ENCODE data around the gene PDIA5. TPM values are rescaled to one million over a fixed set of nuclear protein-coding genes. Genes with fewer than 3 reads are reported as not detected.

The PDIA5 gene
- total RNA-seq, 1 experiment from 2014 or later, result 50.8 TPM

GRCh38 chr3:123110976-123111615, 44.3 kb downstream of the PDIA5 start:
- no peak for TF ChIP-seq TCF7L2 (IDR thresholded peaks at IDR 0.05; ENCODE audit: borderline replicate concordance, extremely low read depth, insufficient read depth, insufficient read length)
- TF ChIP-seq YY1 (IDR thresholded peaks at IDR 0.05; ENCODE audit: extremely low read depth, insufficient replicate concordance, low read depth, low read length), result no peak
- no peak for TF ChIP-seq SIN3A (IDR thresholded peaks at IDR 0.05; ENCODE audit: low read depth)
- TF ChIP-seq ZNF274 (IDR thresholded peaks at IDR 0.05; ENCODE audit: low read depth, low read length), result no peak
- DNase-seq (ENCODE audit: low read depth, low spot score) (no peak), ATAC-seq (no peak)
- Histone ChIP-seq H3K9ac (ENCODE audit: low read length) (no peak overlapping the region), H3K27me3 (ENCODE audit: insufficient read depth, low read length) (no peaks in the 10 kb centered on the region), H3K27ac (ENCODE audit: low read depth, low read length) (no peak overlapping the region), H3K9me2 (ENCODE audit: insufficient read depth) (no peaks in the 10 kb centered on the region), H4K20me1 (ENCODE audit: insufficient read depth) (no peaks in the 10 kb centered on the region), H3K4me1 (ENCODE audit: control insufficient read depth in 1 of 2, insufficient read depth in 2 of 2, low read length in 2 of 2) (no peaks in the 10 kb centered on the region), H3K79me2 (ENCODE audit: insufficient read depth, low read length) (no peaks in the 10 kb centered on the region), H3K4me2 (ENCODE audit: low read length) (no peak overlapping the region), H2AFZ (ENCODE audit: low read depth, low read length, poor library complexity, severe bottlenecking) (no peak overlapping the region), H3K4me3 (replicated peaks in 1 of 2; ENCODE audit: low read depth in 1 of 2, low read length in 2 of 2) (no peak overlapping the region), H3K36me3 (ENCODE audit: control insufficient read depth in 1 of 2, insufficient read depth in 2 of 2, low read length in 2 of 2) (peaks cover 23 to 27% of the 10 kb centered on the region in 2 experiments; a peak in 3 of 4 replicates), H3K9me3 (ENCODE audit: control insufficient read depth in 1 of 2, insufficient read depth in 1 of 2, low read depth in 1 of 2, low read length in 2 of 2) (no peaks in the 10 kb centered on the region)
- BruUV-seq (replicated peaks), result no TSS peak
- CTCF ChIA-PET, result no interaction called here
- intact Hi-C loops (cut with micrococcal nuclease), result no loop called here
- RAD21 ChIA-PET (ENCODE audit: low non-redundant PET in 1 of 2, low total read pairs in 2 of 2, uncharacterized antibody in 2 of 2, unreplicated experiment in 2 of 2), result no interaction called here
- POLR2A ChIA-PET, result no interaction called here

GRCh38 chr3:123111640-123112039, 44.8 kb downstream of the PDIA5 start:
- H3K4me1 ChIP-seq (ENCODE audit: control insufficient read depth in 1 of 2, insufficient read depth in 2 of 2, low read length in 2 of 2), result no peaks in the 10 kb centered on the region
- intact Hi-C loops (cut with micrococcal nuclease), result no loop called here
- no peaks in the 10 kb centered on the region for H3K9me2 ChIP-seq (ENCODE audit: insufficient read depth)
- no peak overlapping the region for H3K9ac ChIP-seq (ENCODE audit: low read length)
- BruUV-seq (replicated peaks), result no TSS peak
- no peaks in the 10 kb centered on the region for H3K27me3 ChIP-seq (ENCODE audit: insufficient read depth, low read length)
- H3K4me3 ChIP-seq (replicated peaks in 1 of 2; ENCODE audit: low read depth in 1 of 2, low read length in 2 of 2), result no peak overlapping the region
- peaks cover 24 to 25% of the 10 kb centered on the region in 2 experiments; a peak in 3 of 4 replicates for H3K36me3 ChIP-seq (ENCODE audit: control insufficient read depth in 1 of 2, insufficient read depth in 2 of 2, low read length in 2 of 2)
- H3K79me2 ChIP-seq (ENCODE audit: insufficient read depth, low read length), result no peaks in the 10 kb centered on the region
- no peak overlapping the region for H3K4me2 ChIP-seq (ENCODE audit: low read length)
- no peak overlapping the region for H2AFZ ChIP-seq (ENCODE audit: low read depth, low read length, poor library complexity, severe bottlenecking)
- no peaks in the 10 kb centered on the region for H3K9me3 ChIP-seq (ENCODE audit: control insufficient read depth in 1 of 2, insufficient read depth in 1 of 2, low read depth in 1 of 2, low read length in 2 of 2)
- ChIA-PET POLR2A (no interaction called here), RAD21 (ENCODE audit: low non-redundant PET in 1 of 2, low total read pairs in 2 of 2, uncharacterized antibody in 2 of 2, unreplicated experiment in 2 of 2) (no interaction called here), CTCF (no interaction called here)
- no peak overlapping the region for H3K27ac ChIP-seq (ENCODE audit: low read depth, low read length)
- ATAC-seq, result no peak
- no peak for DNase-seq (ENCODE audit: low read depth, low spot score)
- no peaks in the 10 kb centered on the region for H4K20me1 ChIP-seq (ENCODE audit: insufficient read depth)
- TF ChIP-seq YY1 (IDR thresholded peaks at IDR 0.05; ENCODE audit: extremely low read depth, insufficient replicate concordance, low read depth, low read length) (no peak), EZH2 (IDR thresholded peaks at IDR 0.05) (no peak), ZBTB33 (IDR thresholded peaks at IDR 0.05; ENCODE audit: extremely low read depth, insufficient replicate concordance, low read length) (no peak), ATF3 (IDR thresholded peaks at IDR 0.05) (no peak), JUND (IDR thresholded peaks at IDR 0.05) (no peak), EZH2phosphoT487 (IDR thresholded peaks at IDR 0.05; ENCODE audit: borderline replicate concordance) (no peak), ZFX (IDR thresholded peaks at IDR 0.05) (no peak), FOSL1 (IDR thresholded peaks at IDR 0.05; ENCODE audit: low read depth) (no peak), TCF7L2 (IDR thresholded peaks at IDR 0.05; ENCODE audit: borderline replicate concordance, extremely low read depth, insufficient read depth, insufficient read length) (no peak), MAX (IDR thresholded peaks at IDR 0.05) (no peak), SP1 (IDR thresholded peaks at IDR 0.05; ENCODE audit: low read depth) (no peak), EGR1 (IDR thresholded peaks at IDR 0.05; ENCODE audit: low read depth) (no peak), ELF1 (IDR thresholded peaks at IDR 0.05; ENCODE audit: borderline replicate concordance, low read depth) (no peak), CTCF (IDR thresholded peaks at IDR 0.05 in 2 of 3, conservative IDR thresholded peaks at IDR 0.05 in 1 of 3; ENCODE audit: borderline replicate concordance in 1 of 3, insufficient read depth in 1 of 3, low read depth in 2 of 3, low read length in 2 of 3) (no peak)

Data from HCT116 (cell line).